GM23338 (cell line): ENCODE data around the gene SV2C.

Source experiments
- CREB1 ChIP-seq: fragments of 250-450 bp; sonication (Bioruptor Pico); IDR thresholded peaks from 2 replicates; pipeline ENCODE4 v1.5.0; 2020; ENCODE audit warnings: low read depth, mild to moderate bottlenecking, moderate library complexity
- CTCF ChIP-seq, 2 experiments: fragments of 200-600 bp in 1 of 2; sonication (generic) in 1 of 2; conservative IDR thresholded peaks; 2 replicates each; pipeline versions ENCODE4 v1.5.1 to v1.6.1; 2016 to 2017; ENCODE audit warnings: antibody characterized with exemption in 2 of 2, low read depth in 2 of 2, mild to moderate bottlenecking in 2 of 2, moderate library complexity in 1 of 2
- EZH2 ChIP-seq: fragments of 200-600 bp; sonication (generic); IDR thresholded peaks from one replicate; pipeline ENCODE4 v1.8.0; 2017; ENCODE audit warnings: antibody characterized with exemption, mild to moderate bottlenecking, low read depth; ENCODE audit not compliant: unreplicated experiment
- POLR2AphosphoS5 ChIP-seq: IDR thresholded peaks from 2 replicates; pipeline ENCODE4 v1.6.1; 2016; ENCODE audit warnings: antibody characterized with exemption, low read depth

GRCh38 chr5:76165711-76166374 is 82.7 kb downstream of the SV2C start:
- TF ChIP-seq CTCF (conservative IDR thresholded peaks at IDR 0.05; ENCODE audit: low read depth in 2 of 2) (no peak), EZH2 (no peak), POLR2AphosphoS5 (no peak), CREB1 (CRISPR knock-in tag) (no peak)
